IPS-18c (cell line): ENCODE data around the gene MRPL2.

Experiments used
- H3K4me3 ChIP-seq: 2 replicates; pipeline ENCODE4 v1.7.0; 2013; ENCODE audit warnings: low read depth, mild to moderate bottlenecking, low read length, moderate library complexity; ENCODE audit not compliant: insufficient read depth
- H3K9me3 ChIP-seq: one replicate; pipeline ENCODE4 v1.6.1; 2013; ENCODE audit warnings: mild to moderate bottlenecking, low read length, moderate library complexity; ENCODE audit not compliant: control insufficient read depth, insufficient read depth

Gene MRPL2

GRCh38 chr6:43059168-43060033, at the start of gene MRPL2, which contains the start of gene KLC4:
TSS of gene MRPL2 (minus strand) at chr6:43059434. CDS start at chr6:43059381, 53 bp downstream.
TSS of gene KLC4 (plus strand) at chr6:43059631. CDS start at chr6:43061336, 1,705 bp downstream.
- H3K9me3 ChIP-seq = peaks cover 2% of the 10 kb centered on the region
- peak within 1 kb of the TSS; percentile 86 for H3K4me3 ChIP-seq

DNA sequence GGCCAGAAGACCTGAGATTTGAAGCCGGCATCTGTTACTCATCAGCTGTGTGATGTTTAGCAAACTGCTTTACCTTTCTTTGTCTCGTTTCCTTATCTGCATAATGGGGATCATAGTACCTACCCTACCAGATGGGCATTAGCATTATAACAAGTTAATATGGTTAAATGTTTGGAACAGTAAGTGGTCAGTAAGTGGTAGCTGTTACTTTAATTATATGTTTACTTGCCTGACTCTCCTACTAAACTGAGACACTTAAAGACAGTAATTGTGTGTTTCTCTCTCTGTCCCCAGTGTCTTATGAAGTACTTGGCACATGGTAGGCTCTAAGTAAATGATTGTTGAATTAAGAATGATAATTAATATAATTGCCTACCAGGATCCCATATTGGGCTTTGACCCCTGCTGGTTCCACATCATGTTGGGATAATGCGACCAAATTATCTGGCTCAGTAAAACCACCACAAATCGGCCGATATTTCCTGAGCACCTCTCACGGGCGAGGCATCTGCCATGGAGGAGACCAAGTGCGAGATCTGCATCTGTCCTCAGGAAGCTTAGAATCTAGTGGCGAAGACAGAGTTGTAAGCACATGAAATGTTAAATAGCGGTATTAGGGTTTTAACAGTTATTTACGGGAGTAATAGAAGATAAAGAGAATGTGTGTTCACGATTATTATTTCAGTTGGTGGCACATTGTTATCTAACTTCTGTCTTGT, 48.3 kb upstream of the MRPL2 start:
- Histone ChIP-seq H3K4me3 (no peak overlapping the region), H3K9me3 (no peaks in the 10 kb centered on the region)

DNA sequence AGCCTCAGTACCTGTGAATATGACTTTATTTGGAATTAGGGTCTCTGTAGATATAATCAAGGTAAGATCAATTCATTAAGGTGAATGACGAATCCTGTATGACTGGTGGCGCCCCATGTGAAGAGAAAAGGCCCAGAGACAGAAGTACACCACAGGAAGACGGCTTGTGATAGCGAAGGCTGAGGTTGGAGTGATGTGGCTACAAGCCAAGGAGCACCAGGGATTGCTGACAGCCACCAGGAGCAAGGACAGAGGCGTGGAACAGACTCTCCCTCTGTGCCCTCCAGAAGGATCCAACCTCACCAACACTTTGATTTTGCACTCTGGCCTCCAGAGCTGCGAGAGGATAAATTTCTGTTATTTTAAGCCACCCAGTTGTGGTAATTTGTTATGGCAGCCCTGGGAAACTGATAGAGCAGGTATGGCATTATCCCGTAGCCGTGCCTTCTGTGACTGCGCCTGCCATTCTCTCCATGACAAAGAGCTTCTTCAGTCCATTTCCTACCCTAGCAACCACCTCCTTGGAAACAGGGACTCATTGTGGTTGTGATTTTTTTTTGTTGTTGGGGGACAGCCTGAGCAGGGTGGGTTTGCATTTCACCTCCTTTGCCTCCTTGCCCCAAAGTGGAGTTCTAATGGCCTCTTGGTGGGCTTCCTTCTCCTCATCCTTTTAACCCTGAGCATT, 46.4 kb upstream of the MRPL2 start:
- H3K4me3 ChIP-seq = no peak overlapping the region
- no peaks in the 10 kb centered on the region for H3K9me3 ChIP-seq

DNA sequence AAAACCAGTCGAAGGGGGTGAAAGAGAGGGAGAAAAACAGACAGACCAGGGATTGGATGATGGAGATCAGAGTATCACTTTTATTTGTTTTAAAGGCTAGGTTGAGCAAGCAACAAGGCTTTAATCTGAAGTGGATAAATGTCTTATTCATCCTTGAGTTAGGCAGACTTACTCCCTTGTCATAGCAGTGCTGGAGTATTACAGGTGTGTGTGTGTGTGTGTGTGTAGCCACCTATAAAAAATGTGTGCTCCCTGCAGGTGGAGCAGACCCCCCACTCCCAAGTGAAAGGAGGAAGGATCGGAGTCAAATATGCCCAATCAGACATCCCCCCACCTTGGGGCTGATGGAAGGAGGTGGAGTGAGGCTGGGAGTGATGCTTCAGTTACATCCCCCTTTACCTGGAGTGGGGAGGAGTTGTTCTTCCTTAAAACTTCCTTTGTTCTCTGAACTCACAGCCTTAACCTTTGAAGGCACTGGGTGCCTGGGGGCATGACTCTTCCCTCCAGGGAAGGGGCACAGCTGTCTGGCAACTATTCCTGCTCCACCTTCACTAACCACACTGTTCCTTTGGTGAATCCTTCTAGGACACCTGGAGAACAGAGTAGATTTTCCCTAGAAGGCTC, 44.1 kb upstream of the MRPL2 start:
- Histone ChIP-seq H3K4me3 (no peak overlapping the region), H3K9me3 (no peaks in the 10 kb centered on the region)

DNA sequence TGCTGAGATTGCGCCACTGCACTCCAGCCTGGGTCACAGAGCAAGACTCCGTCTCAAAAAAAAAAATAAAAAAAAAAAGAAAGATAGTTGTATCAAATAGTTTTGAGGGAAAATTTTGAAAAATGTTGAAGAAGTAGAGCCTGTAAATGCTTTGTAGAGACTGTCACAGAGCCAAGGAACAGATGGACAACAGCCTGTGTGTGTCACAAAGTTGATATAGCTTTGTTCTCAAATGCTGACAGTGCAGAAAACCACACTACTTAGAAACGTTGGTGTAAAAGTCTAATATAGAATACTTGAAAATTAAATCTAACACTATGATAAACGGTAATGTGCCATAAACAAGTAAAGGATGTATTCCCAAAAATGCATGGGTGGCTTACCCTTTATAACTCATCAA, 42.3 kb upstream of the MRPL2 start:
- Histone ChIP-seq H3K4me3 (no peak overlapping the region), H3K9me3 (no peaks in the 10 kb centered on the region)

GRCh38 chr6:43097502-43097901, 38.3 kb upstream of the MRPL2 start:
- H3K4me3 ChIP-seq = no peak overlapping the region
- H3K9me3 ChIP-seq = no peaks in the 10 kb centered on the region

- no peak overlapping the region for H3K4me3 ChIP-seq
Observed at GRCh38 chr6:43097098-43097489, 37.9 kb upstream of the MRPL2 start.

DNA sequence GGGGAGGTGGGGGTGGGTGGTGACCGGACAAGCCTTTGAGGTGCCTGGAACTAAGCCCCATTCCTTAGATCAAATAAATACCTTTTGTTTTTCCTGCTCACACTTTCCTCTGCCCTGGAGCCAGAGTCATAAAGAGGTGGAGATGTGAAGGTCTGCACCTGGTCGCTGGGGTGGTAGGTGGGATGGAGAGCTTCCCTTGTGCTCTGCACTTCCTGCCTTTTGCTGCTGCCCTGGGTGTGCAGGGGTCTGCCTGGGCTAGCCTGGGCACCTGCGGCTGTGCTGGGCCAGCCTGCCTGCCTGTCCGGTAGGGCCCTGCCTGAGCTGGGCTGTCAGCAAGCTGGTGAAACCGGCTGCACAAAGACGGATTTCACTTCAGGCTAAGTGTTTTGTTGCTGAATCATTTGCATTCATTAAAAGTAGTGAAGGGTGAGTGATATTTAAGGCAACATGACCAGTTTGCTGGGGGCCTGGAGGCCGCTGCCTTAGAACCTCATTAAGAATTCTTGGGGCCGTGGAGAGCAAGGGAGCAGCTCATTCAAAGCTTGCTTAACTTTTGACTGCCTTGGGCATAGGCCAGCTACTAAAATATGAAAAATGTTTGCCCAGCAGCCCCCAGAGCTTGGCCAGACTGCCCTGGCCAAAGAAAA, 37.3 kb upstream of the MRPL2 start:
- H3K9me3 ChIP-seq = no peaks in the 10 kb centered on the region
- H3K4me3 ChIP-seq = no peak overlapping the region

More at GRCh38 chr6:43097098-43097489, 37.9 kb upstream of the MRPL2 start:
- no peaks in the 10 kb centered on the region for H3K9me3 ChIP-seq

DNA sequence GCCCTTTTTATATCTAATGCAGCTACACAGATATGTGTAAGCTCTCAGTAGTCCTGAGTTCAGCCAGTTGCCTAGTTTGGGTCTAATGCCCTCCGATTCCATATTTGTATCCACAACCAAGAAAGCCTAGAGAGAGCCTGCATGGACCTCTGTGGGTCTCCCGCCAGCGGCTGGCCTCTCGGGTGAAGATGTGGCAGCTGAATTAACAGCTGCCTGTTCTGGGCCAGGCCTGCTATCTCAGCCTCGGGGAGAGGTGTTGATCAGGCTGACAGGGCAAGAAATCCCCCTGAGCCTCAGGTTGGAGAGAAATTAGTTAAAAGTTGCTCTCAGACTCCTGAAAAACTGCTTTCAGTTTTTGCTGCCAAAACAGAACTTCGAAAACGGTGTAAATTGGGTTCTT, 36.7 kb upstream of the MRPL2 start:
- Histone ChIP-seq H3K4me3 (no peak overlapping the region), H3K9me3 (no peaks in the 10 kb centered on the region)

- Histone ChIP-seq H3K9me3 (no peaks in the 10 kb centered on the region), H3K4me3 (no peak overlapping the region)
Observed at GRCh38 chr6:43093436-43094289, 34.4 kb upstream of the MRPL2 start.

GRCh38 chr6:43092635-43093034, 33.4 kb upstream of the MRPL2 start:
- Histone ChIP-seq H3K9me3 (no peaks in the 10 kb centered on the region), H3K4me3 (no peak overlapping the region)

DNA sequence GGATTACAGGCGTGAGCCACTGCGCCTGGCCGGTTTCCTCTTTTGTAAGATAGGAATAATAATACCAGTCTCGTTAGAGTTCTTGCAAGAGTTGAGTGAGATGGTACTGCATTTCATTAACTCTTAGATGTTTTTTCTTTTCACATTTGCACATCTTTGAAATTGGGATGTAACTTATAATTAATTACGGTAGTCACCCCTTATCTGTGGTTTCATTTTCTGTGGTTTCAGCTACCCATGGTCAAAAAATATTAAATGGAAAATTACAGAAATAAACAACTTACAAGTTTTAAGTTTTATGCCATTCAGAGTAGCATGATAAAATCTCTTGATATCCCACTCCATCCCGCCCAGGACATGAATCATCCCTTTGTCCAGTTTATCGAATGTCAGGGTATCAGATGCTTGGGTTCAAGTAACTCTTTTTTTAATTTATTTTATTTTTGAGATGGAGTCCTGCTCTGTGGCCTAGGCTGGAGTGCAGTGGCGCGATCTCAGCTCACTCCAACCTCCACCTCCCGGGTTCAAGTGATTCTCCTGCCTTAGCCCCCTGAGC, 32.3 kb upstream of the MRPL2 start:
- no peak overlapping the region for H3K4me3 ChIP-seq
- no peaks in the 10 kb centered on the region for H3K9me3 ChIP-seq

DNA sequence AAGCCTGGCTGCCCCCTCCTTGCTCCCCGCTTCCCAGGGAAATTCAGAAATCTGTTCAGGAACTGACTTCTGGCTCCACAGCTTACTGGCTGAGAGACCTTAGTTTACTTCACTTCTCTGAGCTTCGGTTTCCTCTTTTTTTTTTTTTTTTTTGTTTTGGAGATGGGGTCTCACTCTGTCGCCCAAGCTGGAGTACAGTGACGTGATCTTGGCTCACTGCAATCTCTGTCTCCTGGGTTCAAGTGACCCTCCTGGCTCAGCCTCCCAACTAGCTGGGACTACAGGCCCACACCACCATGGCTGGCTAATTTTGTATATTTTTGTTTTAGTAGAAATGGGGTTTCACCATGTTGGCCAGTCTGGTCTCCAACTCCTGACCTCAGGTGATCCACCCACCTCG, 31.8 kb upstream of the MRPL2 start:
- Histone ChIP-seq H3K4me3 (no peak overlapping the region), H3K9me3 (no peaks in the 10 kb centered on the region)

GRCh38 chr6:43090559-43090956, 31.3 kb upstream of the MRPL2 start:
- Histone ChIP-seq H3K4me3 (no peak overlapping the region), H3K9me3 (no peaks in the 10 kb centered on the region)

GRCh38 chr6:43089874-43090558, 30.8 kb upstream of the MRPL2 start:
- peak overlapping the region; percentile 11 for H3K4me3 ChIP-seq

More at GRCh38 chr6:43089874-43090558, 30.8 kb upstream of the MRPL2 start:
- H3K9me3 ChIP-seq = no peaks in the 10 kb centered on the region
